ENCODE measurements around the gene CELF4. TPM values are rescaled to one million over a fixed set of nuclear protein-coding genes. Genes with fewer than 3 reads are reported as not detected.

The CELF4 gene
- total and polyA plus RNA-seq, 12 donors: 0.42 to 16.9 (median 3.9) TPM; not detected in 1

- intact Hi-C loops (cut with DNase I): no loop called here
Measured at GRCh38 chr18:37545461-37546271, 19.9 kb downstream of the CELF4 start.

DNA sequence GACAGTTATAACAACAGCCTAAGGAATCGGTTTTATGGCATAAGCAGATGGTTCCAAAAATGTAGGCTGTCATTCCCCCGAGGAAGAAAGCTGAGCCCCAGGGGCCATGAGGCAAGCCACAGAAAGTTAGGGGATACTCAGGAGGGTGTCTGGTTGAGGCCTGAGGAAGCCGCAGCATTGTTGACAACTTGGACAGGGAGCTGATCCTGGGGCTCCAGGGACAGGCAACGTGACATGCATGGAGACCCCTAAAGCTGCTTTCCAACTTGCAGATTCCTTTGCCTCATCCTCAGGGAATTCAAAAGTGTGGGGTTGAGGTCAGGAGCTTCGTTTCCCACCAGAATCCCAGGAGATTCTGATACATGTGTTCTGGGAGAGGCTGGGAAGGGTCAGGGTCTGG, 20.9 kb downstream of the CELF4 start:
- Histone ChIP-seq H3K4me3 (no peak overlapping the region), H3K27ac (no peak overlapping the region), H3K4me1 (replicated peaks in 1 of 2) (no peaks in the 10 kb centered on the region), H3K27me3 (no peaks in the 10 kb centered on the region), H3K36me3 (replicated peaks in 1 of 2) (no peaks in the 10 kb centered on the region), H3K9me3 (replicated peaks in 1 of 3) (no peaks in the 10 kb centered on the region)
- TF ChIP-seq, protein P1, sequence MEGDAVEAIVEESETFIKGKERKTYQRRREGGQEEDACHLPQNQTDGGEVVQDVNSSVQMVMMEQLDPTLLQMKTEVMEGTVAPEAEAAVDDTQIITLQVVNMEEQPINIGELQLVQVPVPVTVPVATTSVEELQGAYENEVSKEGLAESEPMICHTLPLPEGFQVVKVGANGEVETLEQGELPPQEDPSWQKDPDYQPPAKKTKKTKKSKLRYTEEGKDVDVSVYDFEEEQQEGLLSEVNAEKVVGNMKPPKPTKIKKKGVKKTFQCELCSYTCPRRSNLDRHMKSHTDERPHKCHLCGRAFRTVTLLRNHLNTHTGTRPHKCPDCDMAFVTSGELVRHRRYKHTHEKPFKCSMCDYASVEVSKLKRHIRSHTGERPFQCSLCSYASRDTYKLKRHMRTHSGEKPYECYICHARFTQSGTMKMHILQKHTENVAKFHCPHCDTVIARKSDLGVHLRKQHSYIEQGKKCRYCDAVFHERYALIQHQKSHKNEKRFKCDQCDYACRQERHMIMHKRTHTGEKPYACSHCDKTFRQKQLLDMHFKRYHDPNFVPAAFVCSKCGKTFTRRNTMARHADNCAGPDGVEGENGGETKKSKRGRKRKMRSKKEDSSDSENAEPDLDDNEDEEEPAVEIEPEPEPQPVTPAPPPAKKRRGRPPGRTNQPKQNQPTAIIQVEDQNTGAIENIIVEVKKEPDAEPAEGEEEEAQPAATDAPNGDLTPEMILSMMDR (IDR thresholded peaks at IDR 0.05): no peak
- TF ChIP-seq POLR2A (IDR thresholded peaks at IDR 0.05): no peak
- no peak for DNase-seq
- intact Hi-C loops (cut with DNase I): loop anchor here in 1 of 2 donors (5.0 kb wide), 1 partner anchor 97 kb away; no protein-coding TSS in a partner anchor
- WGBS, 4 donors: 57 to 69% (median 63%) methylated on average over 5 of the region's 5 CpGs

More at GRCh38 chr18:37545461-37546271, 19.9 kb downstream of the CELF4 start:
- Histone ChIP-seq H3K4me3 (no peak overlapping the region), H3K36me3 (replicated peaks in 1 of 2) (no peaks in the 10 kb centered on the region), H3K9me3 (replicated peaks in 1 of 3) (no peaks in the 10 kb centered on the region), H3K4me1 (replicated peaks in 1 of 2) (no peaks in the 10 kb centered on the region), H3K27ac (no peak overlapping the region), H3K27me3 (no peaks in the 10 kb centered on the region)
- TF ChIP-seq, protein P1 (IDR thresholded peaks at IDR 0.05): no peak
- no peak for TF ChIP-seq POLR2A (IDR thresholded peaks at IDR 0.05)
- DNase-seq: no peak
- WGBS, 4 donors: 68 to 78% (median 75%) methylated on average over 16 to 19 of the region's 19 CpGs

DNA sequence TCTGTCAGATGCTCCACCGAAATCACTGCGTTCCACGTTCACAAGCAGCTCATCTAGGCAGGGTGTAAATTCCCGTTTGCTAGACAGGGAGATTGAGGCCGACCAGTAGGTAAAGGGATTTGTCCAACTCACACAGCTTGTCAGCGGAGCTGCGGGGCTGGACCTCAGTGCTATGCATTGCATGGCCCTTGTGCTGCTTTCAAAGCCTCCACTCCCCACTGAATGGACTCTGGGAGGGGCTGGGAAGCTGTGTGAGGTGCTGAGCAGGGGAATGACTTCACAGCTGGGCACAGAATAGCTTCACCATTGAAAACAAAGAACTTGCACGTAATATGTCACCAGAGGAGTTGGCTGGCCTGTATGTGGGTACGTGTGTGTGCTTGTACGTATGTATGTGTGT, 21.4 kb downstream of the CELF4 start:
- WGBS, 4 donors: 77 to 80% (median 78%) methylated on average over 10 of the region's 10 CpGs
- intact Hi-C loops (cut with DNase I): loop anchor here in 1 of 2 donors (5.0 kb wide), 1 partner anchor 97 kb away; no protein-coding TSS in a partner anchor
- H3K4me3 ChIP-seq: no peak overlapping the region
- no peaks in the 10 kb centered on the region for H3K27me3 ChIP-seq
- no peak for TF ChIP-seq POLR2A (IDR thresholded peaks at IDR 0.05)
- TF ChIP-seq, protein P1 (IDR thresholded peaks at IDR 0.05): no peak
- H3K9me3 ChIP-seq (replicated peaks in 1 of 3): no peaks in the 10 kb centered on the region
- no peak overlapping the region for H3K27ac ChIP-seq
- DNase-seq: no peak
- no peaks in the 10 kb centered on the region for H3K4me1 ChIP-seq (replicated peaks in 1 of 2)
- no peaks in the 10 kb centered on the region for H3K36me3 ChIP-seq (replicated peaks in 1 of 2)

DNA sequence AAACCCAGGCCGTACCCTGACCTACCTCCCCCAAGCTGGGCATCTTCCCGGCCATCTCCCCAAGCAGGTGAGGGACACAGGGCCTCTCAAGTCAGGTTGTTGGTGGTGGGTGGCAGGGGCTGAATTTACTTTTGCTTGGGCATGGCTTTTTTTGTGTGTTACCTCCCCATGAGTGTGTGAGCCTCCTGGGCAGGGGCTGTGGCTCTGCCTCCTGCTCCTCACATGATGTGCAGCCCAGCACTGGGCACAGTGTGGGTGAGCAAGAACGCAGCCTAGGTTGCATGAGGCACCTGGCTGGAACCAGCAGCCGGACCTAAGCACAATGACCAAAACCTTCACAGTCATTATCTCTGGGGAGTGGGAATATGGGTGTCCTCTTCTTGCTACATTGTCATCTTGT, 22.3 kb downstream of the CELF4 start:
- Histone ChIP-seq H3K27me3 (peaks cover 8% of the 10 kb centered on the region), H3K4me1 (replicated peaks in 1 of 2) (no peaks in the 10 kb centered on the region), H3K36me3 (replicated peaks in 1 of 2) (no peaks in the 10 kb centered on the region), H3K4me3 (no peak overlapping the region), H3K27ac (no peak overlapping the region), H3K9me3 (replicated peaks in 1 of 3) (no peaks in the 10 kb centered on the region)
- intact Hi-C loops (cut with DNase I): loop anchor here in 1 of 2 donors (5.0 kb wide), 1 partner anchor 96 kb away; no protein-coding TSS in a partner anchor
- DNase-seq: no peak
- TF ChIP-seq, protein P1 (IDR thresholded peaks at IDR 0.05): no peak
- no peak for TF ChIP-seq POLR2A (IDR thresholded peaks at IDR 0.05)
- 81 to 91% (median 82%) methylated on average over 2 to 4 of the region's 4 CpGs for WGBS, 4 donors
